ENCODE results near the gene LTBP2.

LTBP2 gene

GRCh38 chr14:74569806-74570591 lies 42.0 kb downstream of the LTBP2 start:
- no peak for DNase-seq

- DNase-seq, result no peak
These were observed 42.6 kb downstream of the LTBP2 start for GRCh38 chr14:74569387-74569786.

- DNase-seq, result no peak
These were observed 43.1 kb downstream of the LTBP2 start for GRCh38 chr14:74568911-74569310.

GRCh38 chr14:74568380-74568649 lies 43.7 kb downstream of the LTBP2 start:
- DNase-seq, result no peak

- no peak for DNase-seq
These were observed 44.2 kb downstream of the LTBP2 start for GRCh38 chr14:74567646-74568379.

GRCh38 chr14:74567219-74567618 lies 44.8 kb downstream of the LTBP2 start:
- DNase-seq, result no peak

GRCh38 chr14:74566174-74567141 lies 45.6 kb downstream of the LTBP2 start:
- no peak for DNase-seq

- no peak for DNase-seq
These were observed 48.4 kb downstream of the LTBP2 start for GRCh38 chr14:74563586-74564159.

- DNase-seq, result no peak
These were observed 48.8 kb downstream of the LTBP2 start for GRCh38 chr14:74563233-74563585.

- no peak for DNase-seq
These were observed 49.4 kb downstream of the LTBP2 start for GRCh38 chr14:74562515-74563232.

GRCh38 chr14:74558655-74559054 lies 53.4 kb downstream of the LTBP2 start:
- no peak for DNase-seq

GRCh38 chr14:74557691-74558090 lies 54.3 kb downstream of the LTBP2 start:
- no peak for DNase-seq

- DNase-seq, result no peak
These were observed 56.5 kb downstream of the LTBP2 start for GRCh38 chr14:74555476-74556050.

- no peak for DNase-seq
These were observed 57.2 kb downstream of the LTBP2 start for GRCh38 chr14:74554742-74555362.

- no peak for DNase-seq
These were observed 59.4 kb downstream of the LTBP2 start for GRCh38 chr14:74552623-74553022.

GRCh38 chr14:74551431-74552371 lies 60.3 kb downstream of the LTBP2 start:
- no peak for DNase-seq

- DNase-seq, result no peak
These were observed 61.0 kb downstream of the LTBP2 start for GRCh38 chr14:74551001-74551400.

- no peak for DNase-seq
These were observed 62.0 kb downstream of the LTBP2 start for GRCh38 chr14:74550071-74550470.

GRCh38 chr14:74549588-74549987 lies 62.4 kb downstream of the LTBP2 start:
- DNase-seq, result no peak

GRCh38 chr14:74548881-74549280 lies 63.2 kb downstream of the LTBP2 start:
- no peak for DNase-seq

All from CD4-positive, alpha-beta T cell treated with Interferon alpha-2 for 1 hour (primary cell).